Stimulated activated CD4-positive, alpha-beta T cell treated with anti-CD3 and anti-CD28 coated beads, Interleukin-12 subunit alpha, Interleukin-12 subunit beta, amount 100 ng/mL, for 4 hours (primary cell): ENCODE measurements around the gene ACOT7.

Experiments
- DNase-seq: peaks from one replicate; pipeline ENCODE4 v3.0.0-alpha.2; 2020

Gene ACOT7

GRCh38 chr1:6424000-6424565, 30.5 kb upstream of the ACOT7 start:
- DNase-seq: no peak

- DNase-seq: peak; percentile 69
Measured at GRCh38 chr1:6423321-6423999, 29.9 kb upstream of the ACOT7 start.

GRCh38 chr1:6421266-6421665, 27.7 kb upstream of the ACOT7 start:
- no peak for DNase-seq

- no peak for DNase-seq
Measured at GRCh38 chr1:6420454-6421042, 27.0 kb upstream of the ACOT7 start.

GRCh38 chr1:6419804-6420453, 26.4 kb upstream of the ACOT7 start, which contains the start of gene HES2:
HES2 (minus strand) TSS chr1:6419919; CDS start chr1:6419820, 99 bp downstream.
- peak; percentile 12 for DNase-seq

GRCh38 chr1:6419397-6419803, 25.8 kb upstream of the ACOT7 start:
- DNase-seq: peak; percentile 7

- no peak for DNase-seq
Measured at GRCh38 chr1:6418668-6419396, 25.3 kb upstream of the ACOT7 start.

- no peak for DNase-seq
Measured at GRCh38 chr1:6417961-6418667, 24.5 kb upstream of the ACOT7 start.

- DNase-seq: no peak
Measured at GRCh38 chr1:6416906-6417305, 23.3 kb upstream of the ACOT7 start.

- DNase-seq: no peak
Measured at GRCh38 chr1:6416295-6416656, 22.7 kb upstream of the ACOT7 start.

GRCh38 chr1:6414881-6415626, 21.5 kb upstream of the ACOT7 start:
- no peak for DNase-seq

GRCh38 chr1:6414443-6414844, 20.9 kb upstream of the ACOT7 start:
- DNase-seq: peak; percentile 41

GRCh38 chr1:6412896-6413295, 19.3 kb upstream of the ACOT7 start:
- no peak for DNase-seq

- DNase-seq: no peak
Measured at GRCh38 chr1:6410248-6410893, 16.8 kb upstream of the ACOT7 start.

GRCh38 chr1:6409733-6410132, 16.2 kb upstream of the ACOT7 start:
- no peak for DNase-seq

- DNase-seq: no peak
Measured at GRCh38 chr1:6409053-6409452, 15.5 kb upstream of the ACOT7 start.

GRCh38 chr1:6408023-6408422, 14.5 kb upstream of the ACOT7 start:
- DNase-seq: no peak

GRCh38 chr1:6401673-6402072, 8.1 kb upstream of the ACOT7 start:
- DNase-seq: no peak

- no peak for DNase-seq
Measured at GRCh38 chr1:6399294-6399693, 5.7 kb upstream of the ACOT7 start.

- no peak for DNase-seq
Measured at GRCh38 chr1:6397844-6398441, 4.4 kb upstream of the ACOT7 start.

- DNase-seq: no peak
Measured at GRCh38 chr1:6396998-6397397, 3.4 kb upstream of the ACOT7 start.
